OCI-LY7 (cell line): ENCODE measurements around the gene RNF11.
A peak's percentile ranks its signal among the peaks of the same experiment; 100 is the strongest.

Source experiments
- EZH2phosphoT487 ChIP-seq: fragments of 200-600 bp; sonication (generic); IDR thresholded peaks from 2 replicates; pipeline ENCODE4 v1.6.1; 2018; ENCODE audit warnings: low read depth, borderline replicate concordance, mild to moderate bottlenecking, mixed run types, antibody characterized with exemption, low read length, moderate library complexity, mixed read lengths
- TF ChIP-seq, protein P1 (sequence below): fragments of 200-600 bp; sonication (generic); conservative IDR thresholded peaks from 2 replicates; pipeline ENCODE4 v1.5.1; 2014; ENCODE audit warnings: mild to moderate bottlenecking, antibody characterized with exemption, low read length, moderate library complexity, mixed read lengths

DNA sequence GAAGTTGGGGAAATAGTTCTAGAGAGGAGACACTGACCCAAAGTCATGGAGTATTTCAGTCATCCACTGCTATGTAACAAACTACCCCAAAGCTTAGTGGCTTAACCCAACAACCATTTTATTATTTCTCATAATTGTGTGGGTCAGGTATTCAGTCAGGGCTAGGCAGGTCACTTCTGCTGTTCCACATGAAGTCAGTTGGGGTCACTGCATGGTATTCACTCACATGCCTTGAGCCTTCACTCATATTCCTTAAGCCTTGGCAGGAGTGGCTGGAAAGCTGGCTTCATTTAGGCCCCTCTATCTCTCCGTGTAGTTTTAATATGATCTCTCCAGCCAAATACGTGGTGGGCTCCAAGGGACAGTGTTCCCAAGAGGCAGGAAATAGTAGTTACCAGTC lies 17.5 kb upstream of the RNF11 start:
- TF ChIP-seq, protein P1, sequence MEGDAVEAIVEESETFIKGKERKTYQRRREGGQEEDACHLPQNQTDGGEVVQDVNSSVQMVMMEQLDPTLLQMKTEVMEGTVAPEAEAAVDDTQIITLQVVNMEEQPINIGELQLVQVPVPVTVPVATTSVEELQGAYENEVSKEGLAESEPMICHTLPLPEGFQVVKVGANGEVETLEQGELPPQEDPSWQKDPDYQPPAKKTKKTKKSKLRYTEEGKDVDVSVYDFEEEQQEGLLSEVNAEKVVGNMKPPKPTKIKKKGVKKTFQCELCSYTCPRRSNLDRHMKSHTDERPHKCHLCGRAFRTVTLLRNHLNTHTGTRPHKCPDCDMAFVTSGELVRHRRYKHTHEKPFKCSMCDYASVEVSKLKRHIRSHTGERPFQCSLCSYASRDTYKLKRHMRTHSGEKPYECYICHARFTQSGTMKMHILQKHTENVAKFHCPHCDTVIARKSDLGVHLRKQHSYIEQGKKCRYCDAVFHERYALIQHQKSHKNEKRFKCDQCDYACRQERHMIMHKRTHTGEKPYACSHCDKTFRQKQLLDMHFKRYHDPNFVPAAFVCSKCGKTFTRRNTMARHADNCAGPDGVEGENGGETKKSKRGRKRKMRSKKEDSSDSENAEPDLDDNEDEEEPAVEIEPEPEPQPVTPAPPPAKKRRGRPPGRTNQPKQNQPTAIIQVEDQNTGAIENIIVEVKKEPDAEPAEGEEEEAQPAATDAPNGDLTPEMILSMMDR: 0 out of 2 replicates have a peak, but pooled peaks have one; percentile 13
- no peak for TF ChIP-seq EZH2phosphoT487
